Stimulated activated naive CD4-positive, alpha-beta T cell (primary cell): ENCODE results near the gene MYO6.

Source experiments
- DNase-seq, 6 experiments: peaks; one replicate each; lab custom pipeline; 2025; lab: John Stamatoyannopoulos, UW

The MYO6 gene

DNA sequence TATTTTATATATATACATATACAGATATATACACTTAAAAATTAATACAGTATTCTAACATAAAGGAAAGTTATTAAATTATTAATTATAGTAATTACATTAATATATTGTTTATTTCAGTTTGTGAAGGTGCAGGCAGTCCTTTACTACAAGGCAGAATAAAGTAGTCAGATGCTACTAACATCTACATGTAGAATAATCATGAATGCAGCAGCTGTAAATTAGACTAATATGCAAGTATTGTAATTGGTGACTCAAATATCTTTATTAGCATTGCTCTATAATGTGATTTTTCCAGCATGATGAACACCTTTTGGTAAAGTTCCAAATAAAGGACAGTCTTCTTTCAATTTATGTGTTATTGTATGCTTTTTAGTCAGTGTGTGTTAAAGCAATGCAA lies 17.3 kb downstream of the MYO6 start:
- no peak for DNase-seq

DNA sequence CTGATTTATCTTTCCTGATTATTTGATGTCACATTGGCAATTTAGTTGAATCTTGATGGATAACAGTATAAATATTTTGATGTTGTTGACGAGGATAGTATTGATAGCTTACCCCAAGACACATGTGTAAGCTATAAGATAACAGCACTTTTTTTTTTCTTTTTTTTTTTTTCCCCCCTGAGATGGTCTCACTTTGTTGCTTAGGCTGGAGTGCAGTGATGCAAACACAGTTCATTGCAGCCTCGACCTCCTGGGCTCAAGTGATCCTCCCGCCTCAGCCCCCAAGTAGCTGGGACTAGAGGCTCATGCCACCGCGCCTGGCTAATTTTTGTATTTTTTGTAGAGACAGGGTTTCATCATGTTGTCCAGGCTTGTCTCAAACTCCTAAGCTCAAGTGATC lies 21.8 kb downstream of the MYO6 start:
- no peak for DNase-seq

DNA sequence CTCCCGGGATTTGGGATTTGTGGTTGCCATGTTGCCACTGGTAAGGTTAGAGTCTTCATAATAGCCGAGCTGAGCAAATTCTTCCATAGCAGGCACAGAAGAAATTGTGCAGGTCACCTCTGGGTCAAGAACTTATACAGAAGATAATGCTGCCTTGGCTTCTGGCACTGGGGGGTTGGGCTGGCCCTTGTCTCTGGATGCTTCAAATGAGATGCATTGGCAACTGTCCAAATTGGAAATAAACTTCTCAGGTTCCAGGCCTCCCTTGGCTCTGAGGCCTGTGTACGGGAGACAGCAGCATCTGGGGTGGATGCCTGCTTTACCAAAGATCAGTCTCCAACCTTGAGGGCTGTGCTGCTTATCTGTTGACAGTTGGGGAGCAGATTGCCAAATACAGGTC lies 26.2 kb downstream of the MYO6 start:
- no peak for DNase-seq

DNA sequence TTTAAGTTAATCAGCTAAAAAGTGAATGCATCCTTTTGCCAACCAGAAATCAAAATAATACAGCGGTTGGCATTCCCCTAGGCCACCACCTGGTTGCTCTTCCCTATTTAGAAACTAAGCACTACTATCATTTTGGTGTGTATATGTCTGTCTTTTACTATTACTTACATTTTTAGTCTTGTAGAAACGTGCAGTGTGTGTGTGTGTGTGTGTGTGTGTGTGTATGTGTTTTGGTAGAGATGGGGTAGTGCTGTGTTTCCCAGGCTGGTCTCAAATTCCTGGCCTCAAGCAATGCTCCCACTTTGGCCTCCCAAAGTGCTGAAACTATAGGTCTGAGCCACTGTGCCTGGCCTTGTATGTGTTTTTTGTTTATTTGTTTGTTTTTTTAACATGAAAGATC lies 27.4 kb downstream of the MYO6 start:
- no peak for DNase-seq

DNA sequence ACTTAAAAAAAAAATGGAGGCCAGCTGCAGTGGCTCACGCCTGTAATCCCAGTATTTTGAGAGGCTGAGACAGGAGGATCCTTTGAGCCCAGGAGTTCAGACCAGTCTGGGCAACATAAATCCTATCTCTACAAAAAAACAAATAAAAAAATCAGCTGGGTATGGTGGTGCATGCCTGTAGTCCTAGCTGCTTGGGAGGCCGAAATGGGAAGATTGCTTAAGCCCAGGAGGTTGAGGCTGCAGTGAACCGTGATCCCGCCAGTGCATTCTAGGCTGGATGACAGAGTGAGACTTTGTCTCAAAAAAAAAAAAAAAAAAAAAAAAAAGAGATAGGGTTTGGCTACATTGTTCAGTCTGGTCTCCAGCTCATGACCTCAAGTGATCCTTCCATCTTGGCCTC lies 29.7 kb downstream of the MYO6 start:
- no peak for DNase-seq

DNA sequence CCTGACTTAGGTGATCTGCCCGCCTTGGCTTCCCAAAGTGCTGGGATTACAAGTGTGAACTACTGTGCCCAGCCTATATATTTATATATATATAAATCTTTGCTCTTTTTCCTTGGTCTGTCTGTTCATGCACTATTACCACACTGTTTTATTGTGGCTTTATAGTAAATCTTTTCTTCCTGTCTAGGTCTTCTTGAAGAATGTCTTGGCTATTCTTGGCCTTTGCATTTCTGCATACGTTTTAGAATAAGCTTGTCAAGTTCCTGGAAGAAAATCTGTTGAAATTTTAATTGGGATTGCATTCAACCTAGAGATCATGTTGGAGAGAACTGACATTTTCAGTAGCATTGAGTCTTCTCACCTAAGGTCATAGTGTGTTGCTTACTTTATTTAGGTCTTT lies 37.1 kb downstream of the MYO6 start:
- no peak for DNase-seq

DNA sequence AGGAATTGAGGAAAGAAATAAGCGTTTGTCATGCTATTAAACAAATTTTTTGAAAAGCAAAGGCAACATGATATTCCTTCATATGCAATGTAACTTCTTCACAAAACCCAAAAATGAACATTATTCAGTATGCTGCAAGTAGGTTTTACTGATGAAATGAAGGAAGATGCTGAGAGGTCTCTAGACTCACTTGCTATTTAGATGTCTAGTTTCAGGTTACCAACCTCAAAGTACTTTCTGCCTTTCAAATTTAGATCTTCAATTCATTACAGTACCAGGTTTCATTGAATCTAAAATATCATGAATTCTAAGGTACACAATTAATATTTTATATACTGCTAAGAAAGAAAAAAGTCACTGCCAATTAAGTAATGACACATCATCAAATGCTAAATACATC lies 39.9 kb downstream of the MYO6 start:
- DNase-seq = no peak

DNA sequence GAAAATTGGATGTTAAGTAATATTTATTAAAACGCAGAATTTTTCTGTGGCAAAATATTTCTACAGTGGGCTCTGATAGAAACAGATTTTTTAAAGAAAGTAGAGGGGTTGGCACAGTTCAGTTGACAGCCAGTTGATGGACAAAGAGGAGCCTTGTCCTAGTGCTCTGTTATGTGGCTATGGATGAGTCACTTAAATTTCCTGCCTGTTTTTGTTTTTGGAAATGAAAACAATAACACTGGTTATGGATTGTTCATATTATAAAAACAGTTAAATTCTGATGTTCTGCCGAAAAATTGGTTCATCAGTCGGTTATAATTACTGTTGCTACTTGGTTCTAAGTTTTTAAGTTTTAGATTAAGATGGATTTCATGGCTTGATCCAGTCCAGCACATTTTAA lies 42.8 kb downstream of the MYO6 start:
- no peak for DNase-seq

DNA sequence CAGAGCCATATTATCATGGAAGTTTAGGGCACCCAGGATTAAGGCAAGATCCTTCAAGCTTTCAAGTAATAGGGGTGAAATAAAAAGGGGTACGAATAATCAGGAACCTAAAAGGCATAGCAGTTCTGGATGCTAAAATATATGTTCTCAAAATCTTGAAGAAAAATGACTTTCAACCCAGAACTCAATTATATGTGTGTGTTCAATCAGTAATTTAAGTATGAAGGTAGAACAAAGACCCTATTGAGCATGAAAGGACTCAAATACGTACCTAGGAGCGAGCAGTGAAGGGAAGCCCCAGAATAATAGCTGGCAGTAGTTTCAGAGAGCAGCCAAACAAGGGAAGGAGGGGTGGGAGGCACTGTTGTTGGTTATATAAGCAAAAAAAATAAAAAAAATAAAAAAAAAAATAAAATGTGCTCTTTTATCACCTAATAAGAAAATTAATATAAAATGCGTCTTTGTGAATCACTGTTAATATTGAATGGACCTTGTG lies 45.4 kb downstream of the MYO6 start:
- no peak for DNase-seq

DNA sequence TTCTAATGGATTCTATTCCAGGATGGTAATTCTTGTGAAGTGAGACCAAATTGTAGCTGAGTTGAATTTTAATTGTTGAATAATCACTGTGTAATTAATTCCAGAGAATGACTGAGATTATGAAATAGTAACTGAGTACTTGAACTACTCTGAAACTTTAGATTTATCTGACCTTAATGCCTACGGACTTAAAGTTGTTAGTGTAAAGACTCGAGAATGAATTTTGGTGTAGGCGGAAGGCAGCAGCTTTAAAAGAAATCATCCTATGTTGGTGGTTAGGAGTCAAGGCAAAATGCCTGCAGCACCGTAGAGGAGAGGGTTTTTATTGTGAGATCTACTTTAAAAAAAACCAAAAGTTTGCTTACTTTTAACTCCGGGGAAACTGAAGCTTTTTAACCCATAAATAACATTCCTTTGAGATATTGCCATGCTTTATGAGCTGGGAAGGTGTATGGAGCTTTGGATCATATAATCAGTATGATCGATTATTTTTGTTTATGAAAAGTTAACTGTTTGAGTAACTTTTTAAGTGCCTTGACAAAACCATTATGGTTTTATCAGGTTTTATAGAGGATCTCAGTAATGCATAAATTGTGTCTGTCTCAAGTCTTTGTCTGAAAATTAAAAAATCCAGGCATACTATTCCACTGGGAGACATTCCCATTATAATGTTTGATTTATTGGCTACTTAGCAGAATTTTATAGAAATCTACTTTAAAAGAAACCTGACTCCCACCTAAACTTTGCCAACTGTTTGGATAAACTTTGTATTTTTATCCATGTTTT lies 46.1 kb downstream of the MYO6 start:
- no peak for DNase-seq

DNA sequence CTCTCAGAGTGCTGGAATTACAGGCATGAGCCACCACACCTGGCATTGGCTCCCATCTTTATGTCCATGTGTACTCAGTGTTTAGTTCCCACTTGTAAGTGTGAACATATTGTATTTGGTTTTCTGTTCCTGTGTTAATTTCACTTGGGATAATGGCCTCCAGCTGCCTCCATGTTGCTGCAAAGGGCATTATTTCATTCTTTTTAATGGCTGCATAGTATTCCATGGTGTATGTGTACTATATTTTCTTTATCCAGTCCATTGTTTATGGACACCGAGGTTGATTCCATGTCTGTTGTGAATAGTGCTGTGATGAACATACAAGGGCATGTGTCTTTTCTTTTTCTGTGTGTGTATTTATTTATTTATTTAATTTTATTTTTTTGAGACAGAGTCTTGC lies 47.7 kb downstream of the MYO6 start:
- no peak for DNase-seq

DNA sequence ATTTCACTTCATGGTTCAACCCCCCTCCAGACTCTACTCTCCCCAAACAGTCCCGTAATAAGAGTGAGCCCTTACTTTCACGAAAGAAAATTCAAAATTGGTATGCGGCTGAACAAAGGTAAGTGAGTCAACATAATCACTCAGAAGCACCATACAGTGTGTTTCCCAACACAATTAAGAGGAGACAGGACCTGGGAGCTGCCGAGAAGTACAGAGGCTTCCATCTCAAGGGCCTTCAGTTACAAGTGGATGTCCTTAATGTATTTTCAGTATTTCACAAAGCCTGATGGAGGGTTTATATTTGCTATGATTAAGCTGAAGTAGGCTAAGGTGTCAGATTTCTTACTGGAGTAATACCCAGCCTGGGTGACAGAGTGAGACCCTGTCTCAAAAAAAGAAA lies 51.1 kb downstream of the MYO6 start:
- no peak for DNase-seq

DNA sequence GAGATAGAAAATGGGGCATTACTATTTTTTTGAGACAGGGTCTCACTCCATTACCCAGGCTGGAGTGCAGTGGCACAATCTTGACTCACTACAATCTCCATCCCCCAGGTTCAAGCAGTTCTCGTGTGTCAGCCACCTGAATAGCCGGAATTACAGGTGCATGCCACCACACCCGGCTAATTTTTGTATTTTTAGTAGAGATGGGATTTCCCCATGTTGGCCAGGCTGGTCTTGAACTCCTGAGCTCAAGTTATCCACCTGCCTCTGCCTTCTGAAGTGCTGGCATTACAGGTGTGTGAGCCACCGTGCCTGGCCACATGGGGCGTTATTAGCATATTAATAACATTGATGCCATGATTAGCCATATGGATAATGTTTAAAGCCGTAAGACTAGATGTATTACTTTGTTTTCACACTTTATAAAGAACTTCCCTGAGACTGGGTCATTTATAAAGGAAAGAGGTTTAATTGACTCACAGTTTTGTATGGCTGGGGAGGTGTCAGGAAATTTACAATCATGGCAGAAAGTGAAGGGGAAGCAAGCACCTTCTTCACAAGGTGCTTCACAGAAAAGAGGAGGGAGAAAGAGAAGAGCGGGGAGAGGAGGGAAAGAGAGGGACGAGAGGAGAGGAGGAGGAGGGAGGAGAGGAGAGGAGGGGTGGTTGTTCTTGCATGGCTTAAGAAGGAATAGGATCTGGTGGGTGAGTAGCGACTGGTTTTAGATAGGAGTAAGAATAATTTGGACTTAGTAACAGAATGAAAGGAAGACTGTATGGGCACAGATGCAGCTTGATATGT lies 51.9 kb downstream of the MYO6 start:
- DNase-seq = no peak

DNA sequence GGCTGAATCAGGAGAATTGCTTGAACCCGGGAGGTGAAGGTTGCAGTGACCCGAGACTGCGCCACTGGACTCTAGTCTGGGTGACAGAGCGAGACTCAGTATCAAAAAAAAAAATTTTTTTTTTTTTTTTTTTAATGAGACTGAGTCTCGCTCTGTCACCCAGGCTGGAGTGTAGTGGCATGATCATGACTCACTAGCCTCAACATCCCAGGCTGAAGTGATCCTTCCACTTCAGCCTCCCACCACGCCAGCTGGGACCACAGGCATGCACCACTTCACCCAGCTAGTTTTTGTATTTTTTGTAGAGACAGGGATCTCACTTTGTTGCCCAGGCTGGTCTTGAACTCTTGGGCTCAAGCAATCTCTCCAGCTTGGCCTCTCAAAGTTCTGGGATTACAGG lies 53.3 kb downstream of the MYO6 start:
- no peak for DNase-seq

DNA sequence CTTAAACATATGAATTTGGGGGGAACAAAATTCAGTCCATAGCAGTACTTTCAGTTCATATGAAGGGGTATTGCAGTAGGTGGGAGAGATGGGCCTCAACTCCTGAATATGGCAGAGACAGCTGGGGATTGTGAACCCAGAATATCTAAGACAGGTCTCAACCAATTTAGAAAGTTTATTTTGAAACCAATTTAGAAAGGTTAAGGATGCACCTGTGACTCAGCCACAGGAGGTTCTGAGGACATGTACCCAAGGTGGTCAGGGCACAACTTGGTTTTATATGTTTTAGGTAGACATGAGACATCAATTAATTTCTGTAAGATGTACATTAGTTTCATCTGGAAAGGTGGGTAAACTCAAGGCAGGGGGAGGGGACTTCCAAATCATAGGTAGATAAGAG lies 59.5 kb downstream of the MYO6 start:
- DNase-seq = no peak

DNA sequence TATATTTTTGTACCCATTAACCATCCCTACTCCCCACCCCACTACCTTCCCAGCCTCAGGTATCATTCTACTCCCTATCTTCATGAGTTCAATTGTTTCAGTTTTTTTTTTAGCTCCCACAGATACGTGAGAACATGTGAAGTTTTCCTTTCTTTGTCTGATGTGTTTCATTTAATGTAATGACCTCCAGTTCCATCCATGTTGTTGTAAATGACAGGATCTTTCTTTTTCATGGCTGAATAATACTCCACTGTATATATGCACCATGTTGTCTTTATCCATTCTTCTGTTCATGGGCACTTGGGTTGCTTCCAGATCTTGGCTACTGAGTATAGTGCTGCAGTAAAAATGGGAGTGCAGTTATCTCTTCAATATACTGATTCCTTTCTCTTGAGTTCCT lies 63.5 kb downstream of the MYO6 start:
- no peak for DNase-seq

DNA sequence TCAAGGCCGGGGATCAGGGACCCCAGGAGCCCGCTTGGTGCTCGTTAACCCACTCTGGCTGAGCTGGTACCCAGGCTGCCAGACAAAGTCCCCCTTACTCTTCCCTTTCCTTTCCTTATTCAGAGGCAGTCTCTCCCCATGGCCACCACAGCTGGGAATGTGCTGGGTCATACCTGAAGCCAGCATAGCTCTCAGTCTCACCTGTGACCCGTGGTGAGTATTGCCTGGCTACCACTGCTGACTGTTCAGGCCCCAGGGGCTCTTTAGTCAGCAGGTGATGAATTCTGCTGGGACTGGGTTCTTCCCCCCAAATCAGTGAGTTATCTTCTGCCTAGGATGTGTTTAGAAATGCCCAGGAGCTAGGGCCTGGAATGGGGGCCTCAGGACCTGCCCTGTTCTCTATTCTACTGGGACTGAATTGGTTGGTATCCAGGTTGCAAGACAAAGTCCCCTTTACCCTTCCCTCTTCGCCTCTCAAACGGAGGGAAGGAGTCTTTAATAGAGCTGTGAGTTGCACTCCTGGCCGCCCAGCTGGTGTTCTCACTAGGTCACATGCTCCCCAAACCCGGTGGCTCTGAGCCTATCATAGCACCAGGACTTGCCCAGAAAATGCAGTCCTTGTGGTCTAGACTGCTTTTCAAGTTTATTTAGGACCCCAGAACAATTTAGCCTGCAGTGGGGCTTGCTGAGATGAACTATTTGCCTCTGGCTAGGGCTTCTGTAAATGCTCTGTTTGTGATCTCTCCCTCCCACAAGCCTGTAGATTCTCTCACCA lies 64.6 kb downstream of the MYO6 start:
- no peak for DNase-seq

DNA sequence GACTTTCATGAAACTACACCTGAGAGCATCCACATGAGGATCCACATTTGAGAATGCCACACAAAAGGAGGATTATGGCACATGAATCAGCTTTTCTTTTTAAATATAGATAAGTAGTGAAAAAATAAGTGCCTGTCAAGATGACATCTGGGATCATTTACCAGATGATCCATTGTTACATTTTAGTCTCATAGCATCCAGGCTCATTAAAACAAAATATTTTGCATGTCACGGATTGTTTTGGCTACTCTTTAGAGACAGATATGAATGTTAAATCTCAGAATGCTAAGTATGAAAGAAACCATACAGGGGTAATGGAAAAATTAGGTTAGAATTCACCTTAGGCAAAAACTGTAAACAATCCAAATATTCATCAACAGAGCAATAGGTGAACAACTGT lies 66.7 kb downstream of the MYO6 start:
- DNase-seq = no peak

DNA sequence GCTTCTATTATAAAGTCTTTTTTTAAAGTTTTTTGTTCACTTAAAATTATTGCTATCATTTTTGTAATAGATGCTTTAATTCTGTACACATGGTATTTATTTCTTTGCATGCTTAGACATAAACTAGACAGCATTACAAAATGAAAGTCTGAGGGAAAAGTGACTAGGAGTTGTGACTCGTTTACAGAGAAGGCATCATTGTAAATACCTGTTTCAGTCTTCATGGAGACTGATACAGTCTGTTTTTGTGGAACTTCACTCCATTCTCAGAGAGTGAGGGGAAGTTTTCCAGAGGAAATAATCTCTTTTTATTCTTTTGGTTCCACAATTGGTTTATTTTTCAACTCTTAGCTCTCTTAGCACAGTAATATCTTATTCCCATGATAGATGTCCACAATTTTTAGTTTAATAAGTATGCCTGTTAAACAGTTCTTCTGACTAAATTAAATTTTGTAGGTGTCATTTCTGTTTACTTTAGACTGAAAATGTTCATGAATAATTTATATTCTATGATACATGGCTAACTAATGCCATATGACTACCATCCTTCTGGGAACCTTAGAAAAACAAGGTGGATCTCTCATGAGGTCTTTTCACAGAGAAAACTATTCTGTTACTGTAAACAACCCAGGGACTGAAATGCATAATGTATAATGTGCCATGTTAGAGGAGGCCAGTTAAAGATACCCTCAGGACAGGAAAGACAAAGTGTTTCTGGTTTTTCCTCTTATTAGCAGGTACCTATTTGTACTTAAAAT lies 69.2 kb downstream of the MYO6 start:
- DNase-seq = no peak

DNA sequence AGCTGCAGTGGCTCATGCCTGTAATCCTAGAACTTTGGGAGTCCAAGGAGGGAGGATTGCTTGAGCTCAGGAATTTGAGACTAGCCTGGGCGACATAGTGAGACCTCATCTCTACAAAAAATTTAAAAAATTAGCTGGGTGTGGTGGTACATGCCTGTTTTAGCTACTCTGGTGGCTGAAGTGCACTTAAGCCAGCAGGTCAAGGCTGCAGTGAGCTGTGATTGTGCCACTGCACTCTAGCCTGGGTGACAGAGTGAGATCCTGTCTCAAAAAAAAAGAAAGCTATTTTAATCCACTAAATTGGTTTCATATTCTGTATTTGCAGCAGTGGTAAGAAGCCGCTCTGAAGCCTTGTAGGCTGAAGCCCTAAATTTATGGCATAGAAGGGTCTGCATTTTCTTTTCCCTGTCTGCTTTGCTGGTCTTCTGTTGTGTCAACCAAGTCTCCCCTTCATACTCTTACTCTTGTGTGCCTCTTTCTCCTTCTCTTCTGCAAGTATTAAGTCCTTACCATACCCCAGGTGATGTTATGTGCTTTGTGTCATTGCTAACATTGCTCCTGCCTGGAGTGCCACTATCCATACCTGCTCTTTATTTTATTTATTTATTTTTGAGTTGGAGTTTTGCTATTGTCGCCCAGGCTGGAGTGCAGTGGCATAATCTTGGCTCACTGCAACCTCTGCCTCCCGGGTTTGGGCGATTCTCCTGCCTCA lies 70.9 kb downstream of the MYO6 start:
- DNase-seq = no peak

DNA sequence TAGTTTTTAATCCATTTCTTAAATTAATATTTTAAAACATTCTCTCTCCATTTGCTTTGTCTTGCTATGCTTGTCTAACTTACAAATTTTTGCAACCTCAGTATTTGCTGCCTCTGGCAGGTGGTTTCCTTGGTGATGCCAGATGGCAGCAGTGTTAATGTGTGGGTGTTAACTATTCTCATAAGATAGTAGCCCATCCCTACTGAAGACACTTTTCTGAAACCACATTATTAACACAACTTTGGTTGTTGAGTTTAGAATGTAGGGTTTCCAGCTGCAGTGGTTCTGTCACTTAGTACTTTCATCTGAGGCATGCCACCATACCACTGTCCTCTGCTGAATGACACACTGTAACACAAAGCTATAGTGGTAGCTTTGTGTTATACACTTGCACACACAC lies 75.1 kb downstream of the MYO6 start:
- DNase-seq = no peak
